22Rv1 (cell line): ENCODE measurements around the gene LSM2.
"Not testable (repeated sequence)": the region's sequence is repeated elsewhere in the genome, so short reads cannot be mapped to it uniquely, and the experiment has no call there.

ENCODE experiments used
- H3K27ac ChIP-seq: fragments of 450-650 bp; 2 replicates; pipeline ENCODE4 v1.5.1; 2017
- CTCF ChIP-seq: fragments of 450-650 bp; IDR thresholded peaks from 2 replicates; pipeline ENCODE4 v1.5.1; 2017; ENCODE audit warnings: mild to moderate bottlenecking
- ZFX ChIP-seq: fragments of 450-650 bp; IDR thresholded peaks from 2 replicates; pipeline ENCODE4 v1.6.1; 2017; ENCODE audit warnings: antibody characterized with exemption, borderline replicate concordance

LSM2 gene

GRCh38 chr6:31822036-31822821 is 15.5 kb upstream of the LSM2 start:
- peak overlapping the region; percentile 9; the same call in 1 of the 2 replicates for H3K27ac ChIP-seq
- TF ChIP-seq CTCF (no peak), ZFX (no peak)

- H3K27ac ChIP-seq, result no peak overlapping the region
- no peak for TF ChIP-seq ZFX
- no peak for TF ChIP-seq CTCF
These were observed 14.7 kb upstream of the LSM2 start for GRCh38 chr6:31821301-31822035.

- not testable (repeated sequence) for H3K27ac ChIP-seq
These were observed 13.6 kb upstream of the LSM2 start for GRCh38 chr6:31820399-31820798.

DNA sequence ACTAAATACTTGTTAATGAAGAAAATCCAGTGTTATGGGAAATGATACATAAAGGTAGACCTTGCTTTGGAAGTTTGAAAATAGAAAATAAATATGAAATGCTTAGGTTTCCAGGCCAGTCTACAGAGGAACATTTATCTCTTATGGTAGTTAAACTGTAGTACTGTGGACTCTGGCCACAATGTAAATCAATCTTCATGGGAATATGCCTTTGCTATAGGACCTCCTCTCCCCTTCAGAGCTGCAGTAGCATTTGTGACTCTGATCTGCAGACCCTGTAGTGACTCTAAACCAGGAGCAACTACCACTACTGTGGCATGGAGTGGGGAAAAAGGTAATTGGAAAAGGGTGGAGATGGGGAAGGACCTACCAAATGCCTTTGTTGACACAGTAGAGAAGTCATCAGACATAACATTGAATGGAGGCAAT is 13.1 kb upstream of the LSM2 start:
- TF ChIP-seq ZFX (no peak), CTCF (no peak)
- no peak overlapping the region for H3K27ac ChIP-seq

DNA sequence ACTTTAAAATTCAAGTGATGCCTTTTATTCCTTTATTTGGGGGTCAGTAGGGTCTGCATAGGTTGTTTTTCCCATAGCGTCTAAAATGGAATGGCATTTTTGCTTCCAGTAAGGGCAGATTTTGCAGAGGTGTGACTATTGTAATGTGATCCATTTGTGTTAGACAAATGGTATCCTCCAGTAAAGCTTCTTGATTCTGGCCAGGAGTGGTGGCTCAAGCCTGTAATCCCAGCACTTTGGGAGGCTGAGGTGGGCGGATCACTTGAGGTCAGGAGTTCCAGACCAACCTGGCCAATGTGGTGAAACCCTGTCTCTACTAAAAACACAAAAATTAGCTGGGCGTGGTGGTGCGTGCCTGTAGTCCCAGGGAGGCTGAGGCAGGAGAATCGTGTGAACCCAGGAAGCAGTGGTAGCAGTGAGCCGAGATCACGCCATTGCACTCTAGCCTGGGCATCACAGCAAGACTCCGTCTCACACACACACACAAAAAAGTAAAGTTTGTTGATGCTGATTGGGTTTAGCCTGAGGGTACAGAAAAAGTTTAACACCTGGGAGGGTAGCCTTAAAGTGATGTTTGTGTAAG is 11.3 kb upstream of the LSM2 start:
- H3K27ac ChIP-seq, result not testable (repeated sequence)

GRCh38 chr6:31817133-31817928 is 10.6 kb upstream of the LSM2 start:
- not testable (repeated sequence) for H3K27ac ChIP-seq

GRCh38 chr6:31815025-31815838 is 8.5 kb upstream of the LSM2 start, which contains the start of the genes HSPA1A and HSPA1L:
Gene HSPA1A (plus strand): TSS chr6:31815543. CDS start chr6:31815757, 214 bp downstream.
Gene HSPA1L (minus strand): TSS chr6:31815283. CDS start chr6:31811972, 3,311 bp downstream.
- H3K27ac ChIP-seq, result peak within 1 kb of the TSS; percentile 98
- TF ChIP-seq ZFX (no peak), CTCF (no peak)

GRCh38 chr6:31814677-31815024 is 7.9 kb upstream of the LSM2 start:
- peak overlapping the region; percentile 98 for H3K27ac ChIP-seq
- TF ChIP-seq ZFX (no peak), CTCF (no peak)
